NCI-H524 (cell line): ENCODE measurements around the gene COL15A1.

ENCODE experiments used
- DNase-seq, 2 experiments: peaks; one replicate each; lab custom pipeline; 2025; lab: John Stamatoyannopoulos, UW

The COL15A1 gene

DNA sequence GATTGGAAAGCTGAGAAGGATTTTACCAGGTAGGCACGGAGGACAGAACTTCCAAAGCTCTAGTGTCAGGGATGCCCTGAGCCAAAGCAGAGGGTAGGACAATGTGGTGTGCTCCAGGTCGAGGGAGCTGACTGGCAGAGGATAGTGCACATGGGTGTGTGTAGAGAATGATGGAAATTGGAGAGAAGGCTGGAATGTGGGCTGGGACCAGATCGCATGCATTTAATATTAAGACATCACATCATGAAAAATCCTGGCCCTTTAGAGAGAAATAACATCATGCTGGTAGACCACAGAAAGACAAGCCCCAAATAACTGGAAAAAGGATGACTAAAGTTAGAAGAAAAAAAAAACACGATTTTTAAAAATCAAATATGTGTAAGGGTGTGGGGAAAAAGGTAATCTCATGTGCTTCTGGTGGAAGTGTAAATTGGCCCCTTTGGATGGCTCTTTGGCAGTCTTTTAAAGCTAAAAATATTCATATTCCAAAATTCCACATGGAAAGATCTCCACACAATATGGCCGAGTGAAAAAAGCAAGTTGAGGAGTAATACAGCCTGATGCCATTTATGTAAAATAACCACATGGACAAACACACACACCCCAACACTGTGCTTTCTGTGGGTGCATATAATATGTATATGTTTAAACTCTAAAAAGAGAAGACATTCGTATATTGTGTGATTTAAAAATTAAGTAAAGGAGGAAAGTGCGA lies 94.2 kb downstream of the COL15A1 start:
- DNase-seq = no peak

DNA sequence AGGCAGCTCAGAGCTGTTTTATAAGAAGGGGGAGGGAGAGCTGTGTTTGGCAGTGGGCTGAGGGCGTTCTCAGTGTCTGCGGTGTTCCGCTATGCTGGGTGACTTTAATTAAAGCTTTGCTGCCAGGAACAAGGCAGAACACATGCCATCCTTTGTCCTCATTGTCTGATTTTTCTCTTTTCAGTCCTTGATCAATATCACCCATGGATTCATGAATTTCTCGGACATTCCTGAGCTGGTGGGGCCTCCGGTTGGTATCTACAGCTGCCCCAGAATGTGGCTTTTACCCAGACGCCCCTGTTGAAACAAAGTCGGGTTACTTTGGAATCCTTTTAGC lies 94.7 kb downstream of the COL15A1 start:
- DNase-seq = no peak

DNA sequence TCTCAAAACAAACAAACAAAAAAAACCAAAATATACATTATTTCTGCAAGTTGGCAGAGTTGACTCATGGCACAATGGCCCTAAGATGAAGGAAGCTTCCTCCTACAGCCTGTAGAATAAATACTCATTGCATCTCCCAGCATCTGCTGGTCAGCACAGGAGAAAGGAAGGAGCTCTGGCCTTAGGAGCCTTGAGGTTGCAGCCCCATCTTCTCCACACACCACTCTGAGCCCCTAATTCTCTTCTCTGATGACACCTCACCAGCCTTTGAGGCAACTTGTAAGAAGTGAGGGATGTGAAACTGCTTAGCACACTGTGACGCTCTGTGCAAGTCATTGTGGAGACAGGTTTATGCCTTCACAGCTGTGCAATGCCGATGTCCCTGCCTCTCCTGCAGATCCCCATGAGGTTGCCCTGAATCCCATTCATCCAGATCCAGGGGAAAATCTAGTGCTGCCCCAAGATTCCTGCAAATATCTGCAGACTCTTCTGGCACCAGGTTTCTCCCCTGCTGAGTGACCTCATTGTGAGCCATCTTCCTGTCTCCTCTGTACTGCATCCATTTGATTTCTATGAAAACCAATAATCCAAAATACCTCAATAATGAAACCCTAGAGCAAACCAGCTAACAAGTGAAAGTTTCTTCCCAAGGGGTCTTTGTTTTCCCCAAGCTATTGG lies 95.9 kb downstream of the COL15A1 start:
- no peak for DNase-seq

DNA sequence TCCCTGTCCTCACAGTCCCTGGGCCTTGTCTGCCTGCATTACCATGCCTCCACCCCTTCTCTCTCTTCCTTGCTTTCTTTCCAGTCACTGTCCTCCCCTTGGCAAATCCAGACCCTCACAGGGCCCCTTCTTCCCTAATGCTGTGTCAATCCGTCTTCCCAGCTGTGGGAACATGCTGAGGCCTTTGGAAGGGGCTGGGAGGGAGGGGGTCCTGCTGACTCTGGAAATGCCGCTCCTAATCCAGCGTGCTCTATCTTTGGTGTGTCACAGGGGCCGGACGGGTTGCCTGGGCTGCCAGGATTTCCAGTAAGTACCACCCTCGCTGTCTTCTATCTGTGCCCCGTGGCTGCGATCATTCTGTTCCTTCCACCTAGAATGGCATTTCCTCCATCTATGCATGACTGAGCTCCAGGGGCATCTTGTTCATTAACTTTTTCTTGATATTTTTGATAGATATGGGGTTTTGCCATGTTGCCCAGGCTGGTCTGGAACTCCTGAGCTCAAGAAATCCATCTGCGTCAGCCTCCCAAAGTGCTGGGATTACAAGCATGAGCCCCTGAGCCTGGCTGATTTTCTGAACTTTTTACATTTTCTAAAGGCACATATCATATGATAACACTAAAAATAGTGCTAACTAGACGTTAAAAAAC lies 96.7 kb downstream of the COL15A1 start:
- no peak for DNase-seq

DNA sequence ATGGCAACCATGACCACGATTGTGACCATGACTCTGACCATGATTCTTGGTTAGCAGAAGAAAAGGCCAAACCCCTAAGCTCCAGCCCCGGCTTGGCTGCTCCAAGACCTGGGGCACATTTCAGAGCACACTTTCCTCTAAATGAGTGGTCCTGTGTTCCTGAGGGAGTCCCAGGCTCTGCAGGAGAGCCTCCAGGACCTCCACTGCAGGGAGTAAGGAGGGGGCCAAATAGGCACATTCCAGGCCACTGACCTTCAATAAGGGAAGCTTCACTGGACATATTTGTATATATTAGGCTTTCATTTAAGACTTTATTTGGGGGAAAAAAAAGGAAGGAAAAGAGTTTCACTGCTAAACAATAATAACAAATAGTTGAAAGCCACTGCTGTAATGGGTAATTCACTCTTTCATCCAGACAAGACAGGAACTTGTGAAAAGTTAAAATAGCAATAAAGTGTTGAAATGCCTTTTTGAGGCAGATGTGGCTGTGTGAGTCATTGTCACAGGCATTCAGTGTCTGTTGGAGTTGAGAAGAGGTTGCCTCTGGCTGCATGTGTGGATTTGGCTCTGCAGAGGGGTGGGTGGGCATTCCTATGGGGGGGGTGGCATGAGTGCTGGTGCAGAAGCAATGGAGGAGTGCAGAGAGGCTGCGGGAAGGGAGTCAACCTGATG lies 97.3 kb downstream of the COL15A1 start:
- no peak for DNase-seq

DNA sequence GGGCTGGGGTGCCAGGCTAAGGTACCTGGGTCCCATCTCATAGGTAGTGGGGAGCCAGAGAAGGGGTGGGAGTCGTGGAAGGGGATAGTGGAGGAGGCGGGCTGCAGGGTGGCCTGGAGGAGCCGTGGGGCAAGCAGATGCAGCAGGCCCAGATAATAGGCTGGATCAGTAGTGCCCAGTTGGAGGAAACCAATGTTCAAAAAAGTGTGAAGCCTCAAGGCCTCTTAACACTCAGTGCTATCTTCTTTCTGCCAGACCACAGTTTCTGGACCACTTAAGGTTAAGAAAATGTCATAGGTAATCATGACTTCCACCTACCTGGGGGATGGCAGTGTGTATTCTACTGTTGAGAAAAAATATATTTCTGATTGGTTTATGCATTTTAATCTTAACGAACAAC lies 97.9 kb downstream of the COL15A1 start:
- no peak for DNase-seq

DNA sequence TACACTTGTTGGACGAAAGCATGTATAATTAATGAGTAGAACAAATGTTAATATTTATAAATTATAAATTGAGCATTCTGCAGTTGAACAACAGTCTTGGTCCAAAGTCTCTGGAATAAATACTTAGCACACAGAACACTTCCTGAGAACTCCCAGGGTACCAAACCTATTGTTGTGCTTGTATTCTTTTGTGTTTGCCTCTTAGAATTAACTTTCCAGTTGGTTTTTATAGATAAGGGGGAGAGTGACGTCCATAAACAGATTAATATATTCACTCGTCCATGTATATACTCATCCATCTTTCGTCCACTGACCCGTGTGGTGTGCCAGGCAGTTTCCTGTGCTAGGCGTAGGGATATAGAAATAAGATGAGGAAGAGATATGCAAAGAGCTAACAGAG lies 98.9 kb downstream of the COL15A1 start:
- no peak for DNase-seq

DNA sequence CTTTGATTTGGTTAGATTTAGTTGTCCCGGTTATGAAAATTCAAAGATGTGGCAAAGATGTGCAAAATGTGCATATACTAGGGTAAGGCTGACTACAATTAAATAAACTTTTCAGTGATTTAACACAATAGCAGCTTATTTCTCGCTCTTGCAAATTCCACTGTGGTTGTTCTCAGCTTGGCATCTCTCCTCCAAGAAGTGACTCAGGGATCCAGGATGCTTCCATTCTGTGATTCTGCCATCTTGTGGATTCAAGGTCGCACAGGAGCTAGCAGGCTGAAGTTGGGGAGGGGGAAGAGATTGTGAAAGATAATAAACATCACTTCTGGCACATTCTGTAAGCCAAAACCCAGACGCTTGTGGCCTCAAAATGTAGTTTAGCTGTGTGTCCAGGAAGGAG lies 101.1 kb downstream of the COL15A1 start:
- no peak for DNase-seq

DNA sequence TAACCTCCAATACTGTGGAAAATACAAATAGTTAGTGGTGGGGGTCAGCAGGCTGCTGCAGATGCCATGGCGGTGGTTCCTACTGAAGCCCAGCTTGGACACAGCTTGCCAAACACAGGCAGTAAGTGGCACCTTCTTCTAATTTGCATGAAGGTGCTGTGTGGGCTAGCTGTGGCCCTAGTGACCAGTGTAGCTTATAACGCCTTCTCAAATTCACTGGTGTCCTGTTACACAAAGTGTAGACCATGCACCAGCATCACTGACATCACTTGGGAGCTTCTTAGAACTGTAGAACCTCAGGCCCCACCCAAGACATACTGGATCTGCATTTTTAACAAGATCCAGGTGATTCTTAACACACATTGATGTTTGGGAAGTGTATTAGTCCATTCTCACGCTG lies 102.4 kb downstream of the COL15A1 start:
- no peak for DNase-seq

DNA sequence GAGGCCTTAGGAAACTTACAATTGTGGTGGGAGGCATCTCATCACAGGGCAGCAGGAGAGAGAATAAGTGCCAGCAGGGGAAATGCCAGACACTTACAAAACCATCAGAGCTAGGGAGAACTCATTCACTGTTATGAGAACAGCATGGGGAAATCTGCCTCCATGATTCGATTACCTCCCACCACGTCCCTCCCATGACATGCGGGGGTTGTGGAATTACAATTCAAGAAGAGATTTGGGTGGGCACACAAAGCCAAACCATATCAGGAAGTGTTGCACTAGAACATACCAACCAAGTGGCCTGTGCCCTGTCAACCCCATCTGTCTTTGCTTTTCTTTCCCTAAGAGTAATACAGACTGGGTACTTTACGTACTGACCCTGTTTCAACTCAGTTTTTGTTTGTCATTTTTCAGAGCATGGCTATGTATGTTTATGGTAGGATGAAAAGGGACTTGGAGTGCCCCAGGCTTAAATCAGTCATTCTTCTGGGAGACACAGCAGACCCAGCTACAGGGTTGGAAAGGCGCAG lies 102.9 kb downstream of the COL15A1 start:
- DNase-seq = no peak

DNA sequence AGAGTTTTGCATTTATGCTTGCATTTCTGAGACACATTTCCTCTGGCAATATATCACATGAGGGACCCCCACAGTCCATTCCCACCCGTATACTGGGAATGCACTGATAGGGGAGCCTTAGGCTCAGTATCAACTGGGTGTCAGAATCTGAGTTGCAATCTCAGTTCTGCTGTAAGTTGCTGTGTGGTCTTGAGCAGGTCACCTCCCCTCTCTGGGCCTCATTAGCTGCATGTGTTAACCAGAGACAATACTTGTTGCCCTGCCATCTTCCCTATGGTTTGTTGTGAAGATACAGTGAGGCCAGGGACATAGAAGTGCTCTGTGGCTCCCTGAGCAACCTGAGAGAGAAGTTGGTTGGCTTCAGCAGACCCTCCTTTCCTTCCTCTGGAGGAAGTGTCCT lies 105.5 kb downstream of the COL15A1 start:
- no peak for DNase-seq

DNA sequence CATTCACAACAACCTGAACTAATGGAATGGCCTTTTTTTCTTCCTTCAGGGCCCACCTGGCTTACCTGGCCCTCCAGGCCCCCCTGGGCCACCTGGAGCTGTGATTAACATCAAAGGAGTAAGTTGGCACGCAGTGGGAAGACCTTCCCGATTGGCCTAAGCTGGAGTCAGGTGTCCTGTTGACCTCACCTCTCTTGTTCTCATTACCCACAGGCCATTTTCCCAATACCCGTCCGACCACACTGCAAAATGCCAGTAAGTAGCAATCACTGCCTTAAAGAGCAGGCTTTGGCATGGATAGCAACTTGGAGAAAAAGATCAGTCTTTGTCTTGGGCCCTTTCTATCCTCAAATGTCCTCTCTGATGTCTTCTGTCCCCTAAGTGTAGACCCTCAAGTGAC lies 105.9 kb downstream of the COL15A1 start:
- no peak for DNase-seq

DNA sequence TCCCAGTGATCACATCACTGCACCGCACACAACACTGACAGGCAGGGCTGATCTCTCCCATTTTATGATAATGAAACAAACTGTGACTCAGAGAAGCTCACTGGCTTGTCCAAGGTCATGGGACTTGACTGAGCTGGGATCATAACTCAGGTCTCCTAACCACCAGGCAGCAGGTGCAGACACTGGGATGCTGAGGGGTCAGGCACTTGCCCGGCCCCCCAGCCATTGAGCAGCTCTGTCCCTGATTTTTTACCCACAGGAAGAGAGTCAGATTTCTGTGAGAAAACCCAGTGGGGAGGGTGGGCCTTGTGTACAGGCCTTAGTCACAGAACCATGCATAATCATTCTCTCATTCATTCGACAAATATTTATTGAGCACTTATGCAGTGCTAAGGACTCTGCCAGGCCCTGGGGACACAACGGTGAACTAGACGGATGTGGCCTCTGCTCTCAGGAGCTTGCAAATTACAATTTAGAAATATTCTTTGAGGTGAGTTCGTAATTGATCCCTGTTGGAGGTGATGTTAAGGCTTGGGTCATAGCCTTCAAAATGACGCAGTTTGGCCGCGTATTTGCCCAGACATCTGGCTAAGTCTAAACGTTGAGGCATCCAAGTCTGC lies 106.7 kb downstream of the COL15A1 start:
- no peak for DNase-seq

DNA sequence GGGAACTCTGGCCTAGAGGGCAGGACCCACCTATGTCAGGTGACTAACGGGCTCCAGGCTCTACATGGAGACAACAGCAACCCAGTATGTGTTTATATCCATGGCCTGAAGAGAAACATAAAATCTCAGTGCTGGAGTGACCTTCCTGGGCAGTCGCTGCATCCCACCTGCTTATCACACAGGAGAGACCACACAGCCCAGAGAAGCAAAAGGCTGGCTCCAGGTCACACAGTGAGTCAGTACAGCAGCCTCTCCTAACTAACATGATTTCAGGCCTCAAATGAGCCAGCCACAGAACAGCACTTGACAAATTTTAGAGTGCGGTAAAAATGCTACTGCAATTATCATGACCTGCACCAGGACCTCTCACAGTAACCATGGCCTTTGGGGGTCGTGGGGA lies 107.2 kb downstream of the COL15A1 start:
- DNase-seq = no peak

DNA sequence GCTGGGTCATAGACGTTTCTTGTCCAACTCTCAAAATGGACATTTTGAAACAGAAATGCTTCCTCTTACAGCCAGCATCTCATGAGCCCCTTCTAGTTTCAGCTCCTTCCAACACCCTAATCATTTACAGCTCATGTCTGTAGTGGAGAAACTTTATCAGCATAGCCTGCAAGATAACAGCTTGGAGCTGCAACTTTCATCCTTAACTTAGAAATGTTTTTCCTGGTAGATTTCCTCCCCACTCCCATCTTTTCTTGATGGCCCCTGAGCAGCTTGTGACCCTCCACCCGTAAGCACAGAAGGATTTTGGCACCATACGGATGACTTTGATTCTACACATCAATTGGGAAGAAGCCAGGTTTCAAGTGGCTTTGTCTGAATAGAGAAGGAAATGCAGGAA lies 107.7 kb downstream of the COL15A1 start:
- peak in 1 of 2 experiments; percentile 49 for DNase-seq

DNA sequence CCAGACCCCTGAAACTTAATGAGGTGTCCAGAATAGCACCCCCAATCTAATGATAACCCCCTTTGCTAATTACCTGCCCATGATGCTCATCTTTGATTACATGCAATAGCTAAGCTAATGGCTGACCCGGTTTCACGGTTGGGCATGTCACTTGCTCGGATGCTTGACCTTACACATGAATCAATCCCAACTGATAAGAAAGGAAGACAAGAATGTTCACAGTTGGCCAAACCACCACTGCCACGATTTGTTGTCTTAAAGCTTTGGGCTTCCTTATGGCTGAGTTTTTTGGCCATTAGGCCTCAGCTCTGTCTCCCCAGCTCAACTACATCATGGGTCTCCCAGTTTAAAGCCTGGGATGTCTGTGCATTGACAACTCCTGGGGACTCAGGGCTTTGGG lies 108.1 kb downstream of the COL15A1 start:
- no peak for DNase-seq

DNA sequence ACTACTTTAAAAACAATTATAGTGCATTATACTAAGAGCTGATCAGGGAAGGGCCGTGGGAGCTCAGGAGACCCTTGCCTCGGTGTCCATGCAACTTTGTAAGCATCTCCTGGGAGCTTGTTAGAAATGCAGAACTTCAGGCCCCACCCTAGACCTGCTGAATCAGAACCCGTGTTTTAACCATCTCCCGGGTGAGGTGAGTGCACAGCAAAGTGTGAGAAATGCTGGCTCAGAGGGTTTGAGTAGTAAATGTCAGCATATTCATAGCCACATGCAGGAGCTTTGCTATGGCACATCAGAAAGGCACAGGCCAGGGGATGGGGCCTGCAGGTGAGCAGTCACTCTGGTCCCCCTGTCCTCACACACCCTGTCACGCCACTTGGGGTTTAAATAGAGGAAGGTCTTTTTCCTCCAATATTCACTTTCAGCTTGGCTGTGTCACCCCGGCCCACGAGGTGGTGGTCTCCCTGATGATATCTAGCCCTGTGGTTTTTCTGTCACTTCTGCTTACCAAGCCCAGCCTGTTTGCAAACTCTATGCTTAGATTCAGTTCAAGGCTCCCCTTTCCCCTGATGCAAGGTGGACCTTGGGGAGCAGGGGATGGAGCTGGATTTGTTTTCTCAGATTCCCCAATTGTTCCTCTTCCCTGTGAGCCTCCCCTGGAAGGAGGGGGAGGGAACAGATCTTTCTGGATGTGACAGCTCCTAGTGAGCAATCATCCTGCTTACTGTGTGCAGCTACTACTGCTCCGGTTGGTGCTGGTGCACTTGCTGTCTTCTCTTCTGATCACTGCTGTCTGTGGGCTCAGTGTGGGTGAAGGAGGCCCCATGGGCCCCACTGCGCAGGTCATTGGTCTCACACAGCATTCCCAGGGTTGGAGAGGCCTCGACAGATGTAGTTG lies 109.4 kb downstream of the COL15A1 start:
- no peak for DNase-seq

DNA sequence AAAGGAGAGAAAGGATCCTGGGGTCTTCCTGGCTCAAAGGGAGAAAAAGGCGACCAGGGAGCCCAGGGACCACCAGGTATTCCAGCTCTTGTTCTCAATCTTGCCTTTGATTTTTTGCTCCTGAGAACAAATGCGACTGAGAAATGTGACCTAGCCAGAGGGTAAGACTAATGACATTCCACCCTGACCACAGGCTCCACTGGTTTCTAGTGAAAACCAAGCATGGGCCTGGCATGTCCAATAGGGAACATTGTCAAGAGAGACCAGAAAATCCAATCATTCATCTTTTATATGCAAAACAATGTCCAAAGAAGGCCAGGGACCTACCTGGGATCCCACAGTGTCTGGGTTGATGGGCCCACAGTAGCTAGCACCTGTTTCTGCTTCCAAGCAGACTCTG lies 110.9 kb downstream of the COL15A1 start:
- no peak for DNase-seq

DNA sequence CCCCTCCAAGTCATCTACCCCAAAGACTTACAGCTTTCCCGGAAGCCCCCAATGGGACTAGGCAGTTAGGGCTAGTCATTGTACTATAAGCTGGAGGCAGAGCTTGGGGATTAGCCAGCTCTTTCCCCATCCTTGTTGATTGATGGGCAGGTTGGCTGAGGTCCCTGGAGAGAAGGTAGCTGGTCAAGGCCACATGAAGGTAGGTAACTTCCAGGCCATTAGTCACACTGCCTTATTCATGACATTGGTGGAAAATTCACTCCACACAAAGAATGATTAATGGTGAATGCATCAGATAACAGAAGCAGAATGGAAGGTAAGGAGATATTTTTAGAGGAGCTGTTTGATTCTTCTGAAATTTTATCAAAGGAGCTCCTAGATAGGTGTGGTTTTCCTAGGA lies 111.7 kb downstream of the COL15A1 start:
- DNase-seq = no peak

DNA sequence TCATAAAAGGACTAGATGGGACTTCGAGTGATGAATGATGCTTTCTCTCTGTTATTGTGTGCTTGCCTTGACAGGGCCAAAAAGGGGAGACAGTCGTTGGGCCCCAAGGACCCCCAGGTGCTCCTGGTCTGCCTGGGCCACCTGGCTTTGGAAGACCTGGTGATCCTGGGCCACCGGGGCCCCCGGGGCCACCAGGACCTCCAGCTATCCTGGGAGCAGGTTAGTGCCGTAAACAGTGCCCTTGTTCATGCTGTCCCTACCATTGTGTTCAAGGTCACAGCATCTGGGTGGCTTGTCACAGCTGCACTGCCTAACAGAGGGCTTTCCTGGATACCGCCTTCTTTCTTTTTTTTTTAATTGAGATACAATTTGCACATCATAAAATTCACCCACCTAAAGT lies 112.5 kb downstream of the COL15A1 start:
- DNase-seq = no peak
